Superior temporal gyrus (tissue), 1 donor: ENCODE results near the gene CXCL3.

ENCODE experiments used
- DNase-seq: peaks from one replicate; pipeline ENCODE4 v3.0.0-alpha.2; 2016; ENCODE audit errors: extremely low spot score

Gene CXCL3

GRCh38 chr4:74014332-74014731 lies 24.2 kb downstream of the CXCL3 start:
- no peak for DNase-seq

GRCh38 chr4:74013264-74013663 lies 25.2 kb downstream of the CXCL3 start:
- no peak for DNase-seq

DNA sequence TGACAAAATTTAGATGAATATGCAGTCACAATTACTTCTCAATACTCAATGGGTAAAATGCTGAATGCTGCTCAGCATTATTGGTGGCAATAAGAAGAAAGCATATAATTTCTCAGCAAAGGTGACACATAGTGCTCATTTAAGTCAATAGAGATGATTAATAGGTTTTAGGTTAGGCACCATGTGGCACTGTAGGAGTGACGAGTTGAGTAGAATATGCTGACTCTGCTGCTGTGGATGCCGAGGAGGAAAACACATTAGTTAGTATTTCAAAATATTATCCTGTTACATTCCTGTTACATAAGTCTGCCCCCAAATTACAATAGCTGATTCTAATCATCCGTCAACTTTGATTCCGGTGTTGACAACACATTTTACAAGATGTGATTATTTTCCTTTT lies 26.4 kb downstream of the CXCL3 start:
- no peak for DNase-seq

DNA sequence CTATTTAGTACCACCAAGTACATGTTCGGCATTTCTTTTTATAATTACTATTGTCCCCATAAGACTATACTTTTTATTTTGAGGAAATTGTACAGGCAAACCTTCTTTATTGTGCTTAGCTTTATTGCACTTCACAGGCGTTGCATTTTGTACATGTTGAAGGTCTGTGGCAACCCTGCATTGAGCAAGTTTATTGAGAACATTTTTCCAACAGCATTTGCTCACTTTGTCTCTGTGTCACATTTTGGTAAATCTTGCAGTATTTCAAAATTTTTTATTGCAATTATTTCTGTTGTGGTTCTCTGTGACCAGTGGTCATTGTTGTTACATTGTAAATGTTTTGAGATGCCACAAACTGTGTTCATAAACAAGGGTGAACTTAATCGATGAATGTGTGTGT lies 29.2 kb downstream of the CXCL3 start:
- DNase-seq: no peak

DNA sequence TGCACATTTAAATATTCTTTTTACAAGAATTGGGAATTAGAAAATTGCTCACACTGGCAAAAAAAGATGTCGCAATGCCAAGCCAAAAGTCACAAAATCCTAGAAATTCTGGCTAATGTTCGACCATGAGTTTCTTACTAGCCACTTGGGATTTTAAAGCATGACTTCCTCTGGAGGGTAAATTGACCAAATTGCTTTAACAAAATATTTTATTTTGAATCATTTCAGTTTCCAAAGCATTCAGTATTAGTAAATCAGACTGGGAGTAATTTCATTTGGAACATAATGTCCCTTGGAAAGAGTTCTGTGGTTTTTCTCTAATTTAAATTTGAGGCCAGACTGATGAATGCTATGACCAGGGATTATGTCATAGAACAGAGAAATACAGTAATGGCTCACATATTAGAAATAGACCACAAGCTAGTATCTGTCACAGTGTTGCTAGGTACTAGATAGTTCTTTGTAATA lies 32.4 kb downstream of the CXCL3 start:
- DNase-seq: no peak

DNA sequence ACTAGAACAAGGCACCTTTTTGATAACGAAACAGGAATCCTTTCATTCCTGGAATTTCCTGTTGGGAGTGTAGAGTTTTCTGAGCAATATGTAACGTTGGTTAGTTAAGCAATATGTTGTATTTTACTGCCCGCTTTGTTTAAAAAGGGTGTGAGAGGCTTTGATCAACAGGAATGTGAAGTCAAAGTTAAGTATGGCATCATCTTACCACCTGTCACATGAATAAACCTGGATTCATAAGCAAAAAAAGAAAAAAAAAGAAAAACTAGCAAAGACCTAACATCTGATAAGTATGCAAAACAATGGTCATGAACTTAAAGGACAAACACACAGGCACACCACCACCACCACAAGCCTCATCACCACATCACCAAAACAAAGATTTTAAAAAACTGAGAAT lies 33.0 kb downstream of the CXCL3 start:
- no peak for DNase-seq

- no peak for DNase-seq
Measured at GRCh38 chr4:74004668-74005067, 33.8 kb downstream of the CXCL3 start.

DNA sequence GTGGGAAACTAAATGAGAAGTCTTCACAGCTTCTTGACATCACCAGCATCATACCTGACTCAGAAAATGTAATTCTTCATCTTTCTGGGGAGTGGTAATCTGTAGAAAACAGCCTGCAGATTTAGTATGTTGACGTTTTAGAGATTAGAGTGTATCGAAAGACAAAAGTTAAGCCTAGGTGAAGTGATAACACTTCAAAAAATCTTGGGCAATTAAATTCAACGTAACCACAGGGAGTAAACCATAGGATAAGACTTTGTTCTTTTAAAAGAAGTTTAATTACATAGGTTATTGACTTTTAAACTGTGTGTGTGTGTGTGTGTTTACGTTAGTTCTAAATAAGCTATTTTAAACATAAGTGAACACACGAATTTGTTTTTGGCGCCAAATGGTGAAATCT lies 38.2 kb downstream of the CXCL3 start:
- DNase-seq: no peak

DNA sequence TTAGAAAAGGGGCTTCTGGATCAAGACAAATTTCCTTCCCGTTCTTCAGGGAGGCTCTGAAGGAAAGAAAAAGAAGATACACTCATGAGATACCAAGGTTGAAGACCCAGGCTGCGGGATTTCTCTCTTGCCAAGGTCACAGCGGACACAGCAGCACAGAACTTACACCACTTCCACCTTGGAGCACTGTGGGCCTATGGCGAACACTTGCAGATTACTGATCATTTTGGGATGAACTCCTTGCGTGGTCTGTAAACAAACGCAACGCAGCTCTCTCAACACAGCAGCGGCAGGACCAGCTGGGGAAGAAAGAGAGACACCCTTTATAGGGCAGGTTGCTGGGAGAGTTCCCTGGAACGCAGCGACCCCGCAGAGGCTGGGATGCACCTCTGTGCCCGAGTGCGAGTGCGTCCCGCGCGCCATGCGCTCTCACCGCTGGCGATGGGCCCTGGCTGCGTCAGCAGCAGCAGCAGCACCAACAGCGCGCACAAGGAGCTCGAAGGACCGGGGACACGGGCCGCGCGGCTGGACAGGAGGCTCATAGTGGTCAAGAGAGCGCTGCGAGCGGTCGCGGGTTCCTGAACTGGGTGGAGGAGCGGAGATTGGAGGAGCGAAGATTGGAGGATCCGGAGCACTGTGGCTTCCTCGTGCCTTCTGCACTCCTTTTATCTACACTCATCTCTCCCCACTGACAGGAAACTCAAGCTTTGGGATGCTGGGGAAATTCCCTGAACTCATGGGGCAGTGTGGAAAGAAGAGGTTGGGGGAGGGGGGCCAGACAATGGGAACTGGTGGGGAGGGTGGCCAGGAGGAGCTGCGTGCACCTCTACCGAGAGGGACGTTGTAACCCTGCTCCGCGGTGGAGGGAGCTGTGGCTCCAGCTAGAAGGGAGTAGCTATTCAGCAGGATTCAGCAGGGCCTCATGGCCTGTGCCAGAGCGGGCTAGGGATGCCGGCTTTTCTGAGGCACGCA lies 40.2 kb downstream of the CXCL3 start, which contains the start of gene CXCL5:
CXCL5 (minus strand) TSS at position 638 of the 972 bp plus-strand sequence; CDS start at position 542, 96 bp downstream.
- no peak for DNase-seq

- no peak for DNase-seq
Measured at GRCh38 chr4:73992050-73992449, 46.4 kb downstream of the CXCL3 start.

- DNase-seq: no peak
Measured at GRCh38 chr4:73991742-73992000, 46.8 kb downstream of the CXCL3 start.

DNA sequence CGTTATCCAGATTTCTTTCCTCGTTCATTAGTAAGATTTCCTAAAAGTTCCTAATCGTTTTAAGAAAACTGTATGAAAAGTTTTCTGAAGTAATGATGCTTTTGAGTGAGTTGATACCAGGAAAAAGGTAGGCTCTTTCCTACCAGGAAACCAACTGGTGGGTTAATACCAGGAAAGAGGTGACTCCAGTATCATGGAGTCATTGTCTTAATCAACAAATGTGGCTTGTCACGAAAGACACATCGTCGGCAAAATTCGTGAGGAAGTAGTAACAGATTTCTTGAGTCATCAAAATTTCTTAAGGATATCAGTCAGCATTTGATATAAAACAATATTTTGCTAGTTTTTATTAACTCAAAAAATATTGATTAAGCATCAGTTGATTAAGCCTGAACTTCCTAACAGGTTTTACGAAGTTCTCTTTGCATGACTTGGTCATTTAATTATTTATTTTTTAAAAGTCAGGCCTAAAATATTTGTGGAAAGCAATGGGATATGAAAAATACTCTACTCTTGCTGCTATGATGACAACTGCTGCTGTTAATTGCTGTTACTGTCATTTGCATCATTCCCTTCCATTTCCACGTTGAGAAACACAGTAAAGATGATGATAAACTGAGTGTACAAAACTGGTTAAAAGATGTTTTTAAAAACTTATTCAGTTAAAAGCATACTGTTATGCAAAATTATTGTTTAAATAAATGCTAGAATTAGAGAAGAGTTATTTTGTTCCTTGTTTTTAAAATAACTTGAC lies 47.3 kb downstream of the CXCL3 start:
- no peak for DNase-seq

- no peak for DNase-seq
Measured at GRCh38 chr4:73989928-73990327, 48.6 kb downstream of the CXCL3 start.

DNA sequence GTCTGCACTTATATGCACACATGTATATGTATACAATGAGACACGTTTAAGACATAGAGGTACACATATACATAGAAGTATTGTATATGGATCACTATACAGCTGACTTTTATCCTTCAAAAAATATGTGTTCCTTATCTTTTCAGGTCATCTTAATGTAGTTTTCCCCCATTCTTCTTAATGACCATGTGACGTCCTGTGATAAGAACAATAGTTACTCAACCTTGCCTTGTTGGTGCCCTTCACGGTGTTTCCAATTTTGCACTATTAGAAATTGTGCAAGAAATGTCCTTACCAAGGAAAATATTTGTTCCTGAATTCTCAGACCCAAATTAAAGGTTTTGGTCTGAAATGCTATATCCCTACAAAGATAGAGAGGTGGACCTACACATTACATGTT lies 49.5 kb downstream of the CXCL3 start:
- DNase-seq: no peak

GRCh38 chr4:73988061-73988460 lies 50.4 kb downstream of the CXCL3 start, which contains the start of gene PPBP:
Gene PPBP (minus strand): TSS chr4:73988190. CDS start chr4:73988103, 87 bp downstream.
- DNase-seq: no peak
